Activated CD8-positive, alpha-beta memory T cell treated with anti-CD3 and anti-CD28 coated beads, Interleukin-2, amount 50 U/mL, for 1 hour (primary cell): ENCODE data around the gene DCHS1.
"Not testable (repeated sequence)": the region's sequence is repeated elsewhere in the genome, so short reads cannot be mapped to it uniquely, and the experiment has no call there.

ENCODE experiments used
- DNase-seq: peaks from one replicate; pipeline ENCODE4 v3.0.0-alpha.2; 2020; ENCODE audit errors: extremely low read depth

DCHS1 gene, protein sequence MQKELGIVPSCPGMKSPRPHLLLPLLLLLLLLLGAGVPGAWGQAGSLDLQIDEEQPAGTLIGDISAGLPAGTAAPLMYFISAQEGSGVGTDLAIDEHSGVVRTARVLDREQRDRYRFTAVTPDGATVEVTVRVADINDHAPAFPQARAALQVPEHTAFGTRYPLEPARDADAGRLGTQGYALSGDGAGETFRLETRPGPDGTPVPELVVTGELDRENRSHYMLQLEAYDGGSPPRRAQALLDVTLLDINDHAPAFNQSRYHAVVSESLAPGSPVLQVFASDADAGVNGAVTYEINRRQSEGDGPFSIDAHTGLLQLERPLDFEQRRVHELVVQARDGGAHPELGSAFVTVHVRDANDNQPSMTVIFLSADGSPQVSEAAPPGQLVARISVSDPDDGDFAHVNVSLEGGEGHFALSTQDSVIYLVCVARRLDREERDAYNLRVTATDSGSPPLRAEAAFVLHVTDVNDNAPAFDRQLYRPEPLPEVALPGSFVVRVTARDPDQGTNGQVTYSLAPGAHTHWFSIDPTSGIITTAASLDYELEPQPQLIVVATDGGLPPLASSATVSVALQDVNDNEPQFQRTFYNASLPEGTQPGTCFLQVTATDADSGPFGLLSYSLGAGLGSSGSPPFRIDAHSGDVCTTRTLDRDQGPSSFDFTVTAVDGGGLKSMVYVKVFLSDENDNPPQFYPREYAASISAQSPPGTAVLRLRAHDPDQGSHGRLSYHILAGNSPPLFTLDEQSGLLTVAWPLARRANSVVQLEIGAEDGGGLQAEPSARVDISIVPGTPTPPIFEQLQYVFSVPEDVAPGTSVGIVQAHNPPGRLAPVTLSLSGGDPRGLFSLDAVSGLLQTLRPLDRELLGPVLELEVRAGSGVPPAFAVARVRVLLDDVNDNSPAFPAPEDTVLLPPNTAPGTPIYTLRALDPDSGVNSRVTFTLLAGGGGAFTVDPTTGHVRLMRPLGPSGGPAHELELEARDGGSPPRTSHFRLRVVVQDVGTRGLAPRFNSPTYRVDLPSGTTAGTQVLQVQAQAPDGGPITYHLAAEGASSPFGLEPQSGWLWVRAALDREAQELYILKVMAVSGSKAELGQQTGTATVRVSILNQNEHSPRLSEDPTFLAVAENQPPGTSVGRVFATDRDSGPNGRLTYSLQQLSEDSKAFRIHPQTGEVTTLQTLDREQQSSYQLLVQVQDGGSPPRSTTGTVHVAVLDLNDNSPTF (N-terminal part only)

DNA sequence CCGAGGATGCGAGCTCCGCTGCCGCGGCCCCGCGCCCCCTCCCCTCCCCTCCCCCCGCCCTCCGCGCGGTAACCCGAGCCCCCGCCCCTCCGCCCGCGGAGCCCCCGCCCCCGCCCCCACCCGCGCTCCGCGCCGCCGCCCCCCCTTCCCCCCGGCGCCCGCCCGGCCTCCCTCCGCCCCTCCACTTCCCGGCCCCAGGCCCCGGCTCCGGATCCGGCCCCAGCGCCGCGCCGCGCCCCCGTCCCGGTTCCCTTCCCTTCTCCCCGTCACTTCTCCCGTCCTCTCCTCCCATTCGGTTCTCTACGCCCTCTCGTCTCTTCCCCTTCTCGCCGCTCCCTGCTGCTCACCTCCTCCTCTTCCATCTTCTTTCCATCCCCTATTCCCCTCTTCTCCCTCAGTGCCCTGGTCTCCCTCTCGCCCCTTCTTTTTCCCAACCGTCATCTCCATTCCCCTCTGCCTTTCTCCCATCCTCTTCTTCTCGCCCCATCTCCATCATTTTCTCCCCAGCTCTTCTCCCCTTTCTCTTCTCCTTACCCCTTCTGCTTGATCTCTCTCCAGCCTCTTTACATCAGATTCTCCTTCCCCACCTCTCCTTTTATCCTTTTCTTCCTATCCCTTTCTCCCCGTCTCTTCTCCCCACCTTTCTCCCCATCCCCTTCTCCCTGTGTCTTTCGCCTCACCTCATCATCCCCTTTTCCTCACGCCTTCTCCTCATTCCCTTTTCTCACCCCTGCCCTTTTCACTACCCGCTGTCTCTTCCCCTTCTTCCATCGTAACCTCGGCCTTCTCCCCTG, at the start of gene DCHS1:
DCHS1 (minus strand) TSS at position 20 of the 794 bp plus-strand sequence. CDS start 14,196 bp downstream, outside the sequence.
- no peak for DNase-seq

DNA sequence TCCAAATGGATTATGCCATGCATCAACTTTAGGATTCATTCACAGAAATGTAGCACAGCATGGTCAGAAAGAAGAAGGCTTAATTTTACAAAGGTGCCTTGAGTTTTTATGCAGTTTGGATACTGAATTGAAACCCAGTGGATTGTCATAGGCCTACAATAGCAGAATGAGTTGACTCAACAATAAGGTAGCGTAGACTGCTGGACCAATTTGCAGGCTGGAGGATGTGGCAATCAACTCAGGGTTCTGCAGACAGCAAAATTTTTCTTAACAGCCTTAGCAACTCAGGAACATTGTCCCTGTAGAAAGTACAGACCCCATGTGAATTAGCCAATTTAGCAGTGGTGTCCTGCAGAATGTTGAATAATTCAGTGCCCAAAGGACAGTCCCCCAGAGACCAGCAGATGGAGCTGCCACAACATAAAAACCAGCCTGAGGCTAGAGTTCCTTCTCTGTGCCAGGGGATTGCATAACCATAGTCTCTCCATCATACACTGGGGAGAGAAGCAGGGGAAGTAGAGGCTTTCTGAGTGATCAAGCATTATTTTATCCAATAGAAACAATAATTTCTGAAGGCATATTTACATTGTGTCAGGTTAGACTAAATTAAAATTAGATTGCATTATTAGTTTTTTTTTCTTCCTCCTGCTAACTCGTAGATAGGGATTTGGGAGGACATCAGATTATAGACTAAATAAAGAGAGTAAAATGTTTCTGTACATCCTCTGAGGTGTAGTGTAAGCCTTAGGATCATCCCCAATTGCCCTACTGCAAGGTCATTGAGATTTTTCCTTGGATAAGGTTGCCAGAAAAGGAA, 47.8 kb upstream of the DCHS1 start:
- DNase-seq = no peak

DNA sequence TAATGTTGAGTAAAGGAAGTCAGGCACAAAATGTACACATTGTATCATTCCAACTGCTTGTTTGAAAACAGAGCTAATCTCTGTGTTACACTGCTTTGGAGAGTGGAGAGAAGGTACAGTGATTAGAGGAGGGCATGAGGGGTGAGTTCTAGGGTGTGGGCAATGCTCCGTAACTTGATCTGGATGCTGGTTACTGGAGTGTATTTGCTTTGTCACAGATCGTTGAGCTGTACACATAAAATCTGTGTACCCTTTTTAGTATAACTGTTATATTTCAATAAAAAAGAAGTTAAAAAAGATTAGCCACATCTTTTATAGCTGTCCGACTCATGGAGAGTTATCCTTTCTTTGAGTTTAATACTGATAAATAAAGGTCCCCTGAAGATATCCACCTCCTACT, 46.3 kb upstream of the DCHS1 start:
- not testable (repeated sequence) for DNase-seq

DNA sequence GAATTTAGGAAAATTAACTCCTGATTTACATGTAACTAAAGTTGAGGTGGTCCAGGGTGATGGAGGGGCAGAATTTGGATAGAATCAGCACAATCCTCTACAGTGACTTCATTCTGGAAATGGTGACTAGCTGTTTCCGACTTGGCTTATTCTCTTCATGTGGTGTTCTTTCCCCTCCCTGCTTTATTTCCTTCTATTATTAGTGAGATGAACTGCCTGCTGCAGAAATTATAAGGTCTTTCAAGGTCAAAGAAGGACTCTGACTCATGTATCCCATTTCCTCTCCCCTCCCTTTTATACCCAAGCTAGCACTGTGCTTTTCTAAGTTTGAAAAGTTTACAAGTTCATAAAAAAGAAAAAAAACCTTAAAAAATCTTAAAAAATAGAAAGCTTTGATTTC, 39.8 kb upstream of the DCHS1 start:
- DNase-seq = no peak

DNA sequence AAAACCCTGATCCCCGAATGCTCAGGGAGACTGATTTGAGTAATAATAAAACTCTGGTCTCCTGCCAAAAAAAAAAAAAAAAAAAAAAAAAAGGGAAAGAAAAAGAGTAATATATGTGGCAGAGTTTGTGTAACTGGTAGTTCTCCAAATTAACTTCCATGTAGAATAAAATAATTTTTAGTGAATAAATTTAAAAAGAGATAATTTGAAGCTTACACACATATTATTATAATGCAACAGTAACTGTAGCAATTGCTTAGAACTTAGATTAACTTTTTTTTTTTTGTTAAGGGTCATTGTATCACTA, 38.6 kb upstream of the DCHS1 start:
- no peak for DNase-seq

DNA sequence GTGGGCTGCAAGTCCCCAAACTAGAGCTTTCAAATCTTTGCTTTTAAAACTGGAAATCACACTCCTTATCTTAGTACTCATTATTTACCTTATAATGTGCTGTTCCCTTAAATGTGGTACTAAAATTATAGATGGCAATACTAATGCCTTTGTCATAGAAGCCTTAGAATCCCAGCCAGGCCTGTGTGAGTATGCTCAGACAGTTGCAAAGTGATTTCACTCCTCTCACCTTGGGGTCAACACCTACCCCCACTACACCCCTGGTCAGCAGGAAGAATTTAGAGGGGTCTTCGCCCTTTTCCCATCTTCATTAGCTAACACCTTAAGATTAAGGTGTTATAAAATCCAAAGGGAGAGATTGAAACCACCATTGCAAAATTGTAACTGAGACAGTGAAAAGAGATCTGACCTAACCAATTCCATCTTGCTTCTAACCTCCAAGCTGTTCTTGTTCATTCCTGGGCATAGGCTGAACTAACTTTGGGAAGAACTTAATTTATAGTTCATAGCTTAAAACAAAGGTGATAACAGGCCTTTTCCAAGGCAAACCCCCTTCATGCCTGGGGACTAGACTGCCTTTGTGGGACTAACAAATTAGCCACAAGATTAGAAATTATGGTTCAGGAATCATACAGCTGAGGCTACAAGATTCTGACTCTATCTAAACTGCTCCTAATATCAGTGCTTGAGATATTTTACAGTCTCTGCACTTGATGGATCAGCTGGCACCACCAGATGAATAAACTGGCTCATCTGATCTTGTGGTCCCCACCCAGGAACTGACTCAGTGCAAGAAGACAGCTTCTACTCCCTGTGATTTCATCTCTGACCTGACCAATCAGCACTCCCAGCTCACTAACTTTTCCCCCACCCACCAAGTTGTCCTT, 38.0 kb upstream of the DCHS1 start:
- no peak for DNase-seq

GRCh38 chr11:6692128-6692527, 36.5 kb upstream of the DCHS1 start:
- no peak for DNase-seq

DNA sequence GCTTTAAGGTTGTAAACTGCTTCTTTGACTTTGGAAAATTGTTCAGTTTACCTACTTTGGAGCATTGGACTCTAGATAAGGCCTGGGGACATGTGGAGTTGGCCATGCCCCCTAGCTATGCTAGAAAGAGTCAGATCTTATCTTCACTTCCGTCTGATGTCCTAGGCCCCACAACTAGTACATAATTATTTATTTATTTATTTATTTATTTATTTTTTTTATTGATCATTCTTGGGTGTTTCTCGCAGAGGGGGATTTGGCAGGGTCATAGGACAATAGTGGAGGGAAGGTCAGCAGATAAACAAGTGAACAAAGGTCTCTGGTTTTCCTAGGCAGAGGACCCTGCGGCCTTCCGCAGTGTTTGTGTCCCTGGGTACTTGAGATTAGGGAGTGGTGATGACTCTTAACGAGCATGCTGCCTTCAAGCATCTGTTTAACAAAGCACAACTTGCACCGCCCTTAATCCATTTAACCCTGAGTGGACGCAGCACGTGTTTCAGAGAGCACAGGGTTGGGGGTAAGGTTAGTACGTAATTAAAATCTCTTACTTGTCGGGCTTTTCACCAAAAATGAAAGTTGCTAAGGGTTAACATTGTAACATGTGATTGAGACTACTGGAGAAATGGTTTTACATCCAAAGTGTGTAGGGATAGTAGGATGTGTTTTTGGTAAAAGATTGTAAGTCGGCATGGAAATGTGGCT, 35.0 kb upstream of the DCHS1 start:
- DNase-seq = not testable (repeated sequence)

DNA sequence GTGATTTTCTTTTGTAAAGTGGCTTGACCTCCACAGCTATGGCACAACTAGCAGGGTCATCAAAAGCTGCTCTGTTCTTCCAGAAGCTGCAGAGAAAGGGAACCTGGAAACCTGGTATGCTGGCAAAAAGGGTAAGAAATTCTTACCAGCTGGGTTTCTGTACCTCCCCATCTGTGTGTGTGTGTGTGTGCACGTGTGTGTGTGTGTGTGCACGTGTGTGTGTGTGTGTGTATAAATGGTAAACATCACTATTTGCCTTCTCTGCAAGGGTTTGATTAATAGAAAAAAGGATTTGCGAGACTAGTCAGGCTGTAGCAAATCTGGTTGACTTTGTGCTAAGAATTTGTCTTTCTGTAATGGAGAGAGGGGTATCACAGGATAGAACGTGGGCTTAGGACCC, 32.3 kb upstream of the DCHS1 start:
- DNase-seq = no peak

GRCh38 chr11:6686006-6686405, 30.4 kb upstream of the DCHS1 start:
- DNase-seq = no peak

- not testable (repeated sequence) for DNase-seq
Measured at GRCh38 chr11:6684068-6684467, 28.5 kb upstream of the DCHS1 start.

DNA sequence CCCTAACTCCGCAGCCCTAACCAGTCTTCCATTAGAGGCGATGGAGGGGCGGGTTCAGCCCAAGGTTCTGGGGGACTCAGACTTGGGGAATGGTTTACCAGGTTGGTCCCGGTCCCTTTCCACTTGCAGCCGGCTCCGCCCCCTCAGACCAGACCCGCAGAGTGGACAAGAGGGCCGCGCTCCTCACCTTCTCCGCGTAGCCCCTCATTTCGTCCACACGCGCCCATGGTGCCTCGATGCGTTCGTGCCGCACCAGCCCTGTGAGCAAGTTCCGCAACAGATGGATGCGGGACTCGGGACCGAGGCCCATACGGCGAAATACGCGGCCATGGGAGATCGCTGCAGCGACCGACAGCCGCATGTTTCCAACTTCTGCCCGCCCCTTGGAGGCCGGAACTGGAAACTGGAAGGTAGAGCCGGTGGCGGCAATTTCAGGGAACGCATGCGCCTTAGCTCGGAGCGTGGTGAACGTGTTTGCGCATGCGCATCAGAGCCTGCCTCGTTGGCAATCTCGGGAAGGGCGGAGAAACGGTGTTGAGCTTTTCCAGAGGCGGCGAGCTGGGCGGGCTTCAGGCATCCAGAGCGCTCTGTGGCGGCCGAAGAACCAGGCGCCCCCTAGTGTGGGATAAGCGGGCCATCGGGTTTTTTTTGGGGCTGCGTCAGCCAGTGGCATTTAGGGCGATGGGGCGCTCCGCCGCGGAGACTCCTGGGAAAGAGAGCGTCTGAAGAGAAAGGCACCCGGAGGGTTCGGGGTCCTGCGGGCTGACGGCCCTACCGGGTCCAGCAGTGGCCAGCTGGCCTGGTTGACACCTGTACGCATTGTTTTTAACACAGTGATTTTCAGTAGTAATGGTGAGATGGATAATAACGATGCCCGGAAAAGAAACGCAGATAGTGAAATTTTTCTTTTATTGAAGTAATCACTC, 27.6 kb upstream of the DCHS1 start, which contains the start of gene MRPL17:
MRPL17 (minus strand) TSS at position 405 of the 926 bp plus-strand sequence; CDS start at position 361, 44 bp downstream.
- DNase-seq = peak; percentile 99

DNA sequence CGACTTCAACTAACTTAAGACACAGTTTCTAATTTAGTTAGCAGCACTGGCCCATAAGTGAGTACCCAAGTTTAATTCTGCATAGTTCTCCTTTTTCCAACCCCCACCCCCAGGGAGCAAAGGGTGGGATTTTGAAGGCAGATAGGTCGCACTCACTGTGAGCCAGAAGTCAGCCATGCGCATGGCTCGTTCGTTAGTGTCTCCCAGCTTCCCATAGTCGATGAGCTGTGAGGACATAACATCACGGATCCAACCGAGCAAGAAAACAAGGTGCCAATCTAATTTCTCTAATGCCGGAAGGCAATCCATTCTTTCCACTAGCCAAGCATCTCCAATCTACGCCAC, 27.0 kb upstream of the DCHS1 start:
- no peak for DNase-seq

- no peak for DNase-seq
Measured at GRCh38 chr11:6681949-6682348, 26.3 kb upstream of the DCHS1 start.

- DNase-seq = no peak
Measured at GRCh38 chr11:6681505-6681904, 25.9 kb upstream of the DCHS1 start.

DNA sequence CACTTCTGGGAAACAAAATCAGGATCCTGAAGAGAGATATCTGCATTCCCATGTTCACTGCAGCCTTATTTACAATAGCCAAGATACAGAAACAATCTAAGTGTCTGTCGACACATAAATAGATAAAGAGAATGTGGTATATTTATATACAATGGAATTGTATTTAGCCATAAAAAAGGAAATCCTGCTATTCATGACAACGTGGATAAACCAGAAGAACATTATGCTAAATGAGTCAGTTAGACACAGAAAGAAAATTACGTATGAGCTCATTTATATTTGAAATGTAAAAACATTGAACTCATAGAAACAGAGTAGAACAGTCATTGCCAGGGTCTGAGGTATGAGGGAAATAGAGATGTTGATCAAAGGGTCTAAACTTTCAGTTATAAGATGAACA, 21.4 kb upstream of the DCHS1 start:
- no peak for DNase-seq

DNA sequence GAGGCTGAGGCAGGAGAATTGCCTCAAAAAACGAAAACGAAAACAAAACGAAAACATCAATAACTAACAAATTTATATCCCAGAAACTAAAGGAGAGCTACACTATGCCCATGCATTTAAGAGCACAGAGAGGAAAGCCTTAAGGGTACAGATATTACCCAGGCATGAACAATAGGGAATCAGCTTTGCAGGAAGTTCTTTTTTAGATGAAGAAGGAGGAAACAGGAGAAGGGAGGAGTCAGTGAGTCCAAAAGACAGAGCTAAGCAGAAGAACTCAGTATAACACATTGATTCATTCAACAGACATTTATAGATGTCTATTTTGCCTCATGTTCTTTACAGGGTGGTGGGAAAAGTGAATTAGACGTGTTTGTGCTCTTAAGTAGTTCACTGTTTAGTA, 19.3 kb upstream of the DCHS1 start:
- DNase-seq = no peak

DNA sequence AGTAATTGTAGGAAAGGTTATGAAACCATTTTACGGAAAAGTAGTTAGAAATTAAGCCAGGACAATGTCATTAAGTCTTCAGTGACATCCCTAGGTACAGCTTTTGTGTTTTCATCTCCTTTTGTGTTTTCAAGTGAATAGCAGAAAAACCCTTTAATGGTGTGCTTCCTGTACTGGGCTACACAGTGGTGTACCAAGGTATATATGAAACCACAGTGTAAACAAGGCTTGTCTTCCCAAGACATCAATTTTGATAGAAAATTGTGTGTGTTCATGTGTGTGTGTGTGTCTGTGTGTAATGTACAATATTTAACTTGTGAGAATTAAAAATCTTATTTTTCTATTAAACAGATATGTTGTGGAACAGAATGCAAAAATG, 18.6 kb upstream of the DCHS1 start:
- DNase-seq = no peak
